Stomach (tissue), 4 donors: ENCODE measurements around the gene AATF.

Experiments used
- CTCF ChIP-seq, 7 experiments: fragments of 450-650 bp in 4 of 7; fragments of 200-600 bp in 3 of 7; sonication (generic) in 3 of 7; IDR thresholded peaks; one replicate each; pipeline ENCODE4 v1.5.1; 2016 to 2019; ENCODE audit warnings: antibody characterized with exemption in 7 of 7, control low read depth in 2 of 7, mild to moderate bottlenecking in 1 of 7
- EP300 ChIP-seq: sonication (generic); formaldehyde crosslinking; IDR thresholded peaks from one replicate; pipeline ENCODE4 v1.6.1; 2017; ENCODE audit warnings: antibody characterized with exemption

GRCh38 chr17:36971508-36971907 is 22.8 kb downstream of the AATF start:
- TF ChIP-seq EP300: no peak
- TF ChIP-seq CTCF (IDR thresholded peaks at IDR 0.05): no peak
